CD14-positive monocyte (primary cell): ENCODE results near the gene RSAD2. TPM values are rescaled to one million over a fixed set of nuclear protein-coding genes. Genes with fewer than 3 reads are reported as not detected.

Experiments used
- DNase-seq, 3 donors: peaks; one replicate each; pipeline ENCODE4 v3.0.0-alpha.2; 2011 to 2022
- H2AFZ ChIP-seq: 2 replicates; pipeline ENCODE4 v1.6.0; 2012; ENCODE audit warnings: mild to moderate bottlenecking, low read depth, low read length, inconsistent platforms; ENCODE audit not compliant: insufficient read depth, poor library complexity, severe bottlenecking
- H3K27ac ChIP-seq, 2 donors: 1 replicate in 1 of 2; 2 replicates in 1 of 2; pipeline ENCODE4 v1.5.1; 2012 to 2013; ENCODE audit warnings: low read length in 2 of 2, control low read depth in 1 of 2, inconsistent platforms in 1 of 2, low read depth in 1 of 2, mild to moderate bottlenecking in 1 of 2
- H3K27me3 ChIP-seq, 2 donors: one replicate each; pipeline versions ENCODE4 v1.6.0 to v1.6.1; 2011 to 2013; ENCODE audit warnings: low read length in 2 of 2; ENCODE audit not compliant: control insufficient read depth in 2 of 2, insufficient read depth in 2 of 2
- H3K36me3 ChIP-seq, 2 donors: replicated peaks in 1 of 2; 1 replicate in 1 of 2; 2 replicates in 1 of 2; pipeline versions ENCODE4 v1.5.1 to v1.6.1; 2012 to 2013; ENCODE audit warnings: low read length in 2 of 2, control low read depth in 1 of 2, inconsistent platforms in 1 of 2, mild to moderate bottlenecking in 1 of 2; ENCODE audit not compliant: insufficient read depth in 2 of 2, control insufficient read depth in 1 of 2
- H3K4me1 ChIP-seq, 2 donors: 1 replicate in 1 of 2; 2 replicates in 1 of 2; pipeline versions ENCODE4 v1.5.1 to v1.6.1; 2012 to 2013; ENCODE audit warnings: low read length in 2 of 2, control low read depth in 1 of 2, inconsistent platforms in 1 of 2, mild to moderate bottlenecking in 1 of 2, moderate library complexity in 1 of 2; ENCODE audit not compliant: insufficient read depth in 2 of 2, control insufficient read depth in 1 of 2
- H3K4me2 ChIP-seq: replicated peaks from 2 replicates; pipeline ENCODE3; 2012; ENCODE audit warnings: low read length, moderate library complexity, mild to moderate bottlenecking; ENCODE audit not compliant: poor library complexity, severe bottlenecking; ENCODE audit errors: extremely low read depth
- H3K4me3 ChIP-seq, 3 experiments: fragments of 200-600 bp in 1 of 3; sonication (generic) in 1 of 3; replicated peaks in 1 of 3; 1 replicate in 2 of 3; 2 replicates in 1 of 3; pipeline ENCODE4 v1.5.1; 2011 to 2013; ENCODE audit warnings: low read length in 3 of 3, mild to moderate bottlenecking in 3 of 3, control low read depth in 2 of 3, low read depth in 2 of 3, inconsistent platforms in 1 of 3, moderate library complexity in 1 of 3
- H3K79me2 ChIP-seq: 2 replicates; pipeline ENCODE4 v1.6.0; 2012; ENCODE audit warnings: mild to moderate bottlenecking, control low read depth, inconsistent platforms, low read length, moderate library complexity; ENCODE audit not compliant: insufficient read depth
- H3K9ac ChIP-seq: 2 replicates; pipeline ENCODE4 v1.6.0; 2017; ENCODE audit warnings: low read length, mild to moderate bottlenecking; ENCODE audit not compliant: insufficient read depth, poor library complexity, severe bottlenecking
- H3K9me3 ChIP-seq, 2 donors: replicated peaks in 1 of 2; 1 replicate in 1 of 2; 2 replicates in 1 of 2; pipeline versions ENCODE4 v1.5.1 to v1.6.1; 2012 to 2013; ENCODE audit warnings: low read length in 2 of 2, control low read depth in 1 of 2; ENCODE audit not compliant: control insufficient read depth in 1 of 2, insufficient read depth in 1 of 2
- H4K20me1 ChIP-seq: 2 replicates; pipeline ENCODE4 v1.6.0; 2012; ENCODE audit warnings: mild to moderate bottlenecking, low read length, control low read depth, moderate library complexity; ENCODE audit not compliant: insufficient read depth
- H3K27ac Mint-ChIP-seq, 7 donors: one replicate each; pipeline ENCODE4 v1.8.0; 2020; ENCODE audit warnings: mild to moderate bottlenecking in 7 of 7, mixed read lengths in 7 of 7, moderate library complexity in 6 of 7, inconsistent platforms in 2 of 7
- H3K27me3 Mint-ChIP-seq, 3 donors: one replicate each; pipeline ENCODE4 v1.8.0; 2021 to 2022; ENCODE audit warnings: low read depth in 3 of 3, mild to moderate bottlenecking in 3 of 3, mixed read lengths in 3 of 3, moderate library complexity in 3 of 3, inconsistent platforms in 1 of 3
- H3K36me3 Mint-ChIP-seq, 2 donors: one replicate each; pipeline ENCODE4 v1.8.0; 2020; ENCODE audit warnings: mixed read lengths in 2 of 2, inconsistent platforms in 1 of 2, mild to moderate bottlenecking in 1 of 2
- H3K4me1 Mint-ChIP-seq: one replicate; pipeline ENCODE4 v1.8.0; 2020; ENCODE audit warnings: mild to moderate bottlenecking, mixed read lengths
- H3K4me3 Mint-ChIP-seq, 2 donors: one replicate each; pipeline ENCODE4 v1.8.0; 2020; ENCODE audit warnings: mild to moderate bottlenecking in 2 of 2, mixed read lengths in 2 of 2, moderate library complexity in 1 of 2
- H3K9me3 Mint-ChIP-seq, 7 donors: one replicate each; pipeline ENCODE4 v1.8.0; 2020 to 2022; ENCODE audit warnings: mixed read lengths in 7 of 7, mild to moderate bottlenecking in 6 of 7, moderate library complexity in 6 of 7, inconsistent platforms in 2 of 7
- WGBS: methylation state at CpG from one replicate; pipeline ENCODE4 v1.1.5; 2013; ENCODE audit warnings: missing lambda C conversion rate; ENCODE audit not compliant: insufficient coverage; 5-methylcytosine and 5-hydroxymethylcytosine counted together
- intact Hi-C, 2 donors: fragments of 100-400 bp; cut with micrococcal nuclease; formaldehyde crosslinking; loops; one replicate each; pipeline versions ENCODE4 v1.15.0 to v1.15.1; 2023
- polyA plus RNA-seq, 3 donors: library from polyadenylated mRNA; depleted of rRNA in 1 of 3; unstranded in 2 of 3; stranded (reverse) in 1 of 3; fragments of 300-500 nt in 2 of 3; fragments of >200 nt in 1 of 3; fragmentation: Illumina TruSeq in 2 of 3; gene quantifications; 1 replicate in 2 of 3; 2 replicates in 1 of 3; pipeline ENCODE4 v1.2.3, GENCODE V29; 2012 to 2021
- TF ChIP-seq, protein P1 (sequence below): fragments of 200-600 bp; IDR thresholded peaks from one replicate; pipeline ENCODE4 v1.8.0; 2022; ENCODE audit warnings: antibody characterized with exemption, mild to moderate bottlenecking

RSAD2 gene
- polyA plus RNA-seq, 3 donors, result 6.0 to 12.6 (median 10.3) TPM

DNA sequence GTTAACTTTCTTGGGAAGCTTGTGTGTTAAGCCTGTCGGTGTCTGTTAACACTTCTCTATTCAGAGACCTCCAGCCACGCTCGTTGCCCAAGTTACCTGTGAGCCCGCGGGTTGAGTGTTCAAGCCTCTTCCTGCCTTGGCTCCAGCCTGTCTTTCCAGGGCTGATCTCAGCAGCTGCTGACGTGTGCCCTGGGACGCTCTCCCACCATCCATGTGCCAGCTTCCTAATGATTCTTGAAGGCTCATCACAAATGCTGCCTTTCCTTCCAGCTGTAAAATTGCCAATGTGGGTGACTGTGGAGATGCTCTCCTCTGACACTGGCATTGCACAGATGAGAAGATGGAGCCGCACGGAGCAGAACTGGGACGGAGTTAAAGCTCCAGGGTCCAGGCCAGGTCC lies 45.7 kb downstream of the RSAD2 start:
- no peaks in the 10 kb centered on the region for H3K36me3 ChIP-seq
- H3K4me1 Mint-ChIP-seq, result peaks cover 16% of the 10 kb centered on the region
- no peak overlapping the region for H3K4me2 ChIP-seq
- H3K27ac ChIP-seq, result no peak overlapping the region
- peaks cover 2 to 4% of the 10 kb centered on the region in 2 donors for H3K4me1 ChIP-seq
- peak overlapping the region in 1 of 7 donors; percentile 7 for H3K27ac Mint-ChIP-seq
- TF ChIP-seq, protein P1, sequence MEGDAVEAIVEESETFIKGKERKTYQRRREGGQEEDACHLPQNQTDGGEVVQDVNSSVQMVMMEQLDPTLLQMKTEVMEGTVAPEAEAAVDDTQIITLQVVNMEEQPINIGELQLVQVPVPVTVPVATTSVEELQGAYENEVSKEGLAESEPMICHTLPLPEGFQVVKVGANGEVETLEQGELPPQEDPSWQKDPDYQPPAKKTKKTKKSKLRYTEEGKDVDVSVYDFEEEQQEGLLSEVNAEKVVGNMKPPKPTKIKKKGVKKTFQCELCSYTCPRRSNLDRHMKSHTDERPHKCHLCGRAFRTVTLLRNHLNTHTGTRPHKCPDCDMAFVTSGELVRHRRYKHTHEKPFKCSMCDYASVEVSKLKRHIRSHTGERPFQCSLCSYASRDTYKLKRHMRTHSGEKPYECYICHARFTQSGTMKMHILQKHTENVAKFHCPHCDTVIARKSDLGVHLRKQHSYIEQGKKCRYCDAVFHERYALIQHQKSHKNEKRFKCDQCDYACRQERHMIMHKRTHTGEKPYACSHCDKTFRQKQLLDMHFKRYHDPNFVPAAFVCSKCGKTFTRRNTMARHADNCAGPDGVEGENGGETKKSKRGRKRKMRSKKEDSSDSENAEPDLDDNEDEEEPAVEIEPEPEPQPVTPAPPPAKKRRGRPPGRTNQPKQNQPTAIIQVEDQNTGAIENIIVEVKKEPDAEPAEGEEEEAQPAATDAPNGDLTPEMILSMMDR, result no peak
- DNase-seq, result no peak
- H3K27me3 Mint-ChIP-seq, result peaks cover 2 to 8% (median 6%) of the 10 kb centered on the region in 3 donors
- H3K4me3 Mint-ChIP-seq, result no peak overlapping the region
- H3K4me3 ChIP-seq, result no peak overlapping the region
- H3K36me3 Mint-ChIP-seq, result peaks cover 2 to 5% of the 10 kb centered on the region in 2 donors
- intact Hi-C loops, result loop anchor here in 1 of 2 donors (5.0 kb wide), 1 partner anchor 89 kb away; no protein-coding TSS in a partner anchor
- no peaks in the 10 kb centered on the region for H3K27me3 ChIP-seq
- WGBS, result 100% methylated on average over 3 of the region's 10 CpGs
- peaks cover 12% of the 10 kb centered on the region for H3K79me2 ChIP-seq
- H4K20me1 ChIP-seq, result no peaks in the 10 kb centered on the region
- no peak overlapping the region for H2AFZ ChIP-seq
- H3K9me3 ChIP-seq, result peaks cover 0 to 3% of the 10 kb centered on the region in 2 donors
- H3K9ac ChIP-seq, result no peak overlapping the region
- H3K9me3 Mint-ChIP-seq, result peaks cover 0 to 5% (median 2%) of the 10 kb centered on the region in 7 donors

DNA sequence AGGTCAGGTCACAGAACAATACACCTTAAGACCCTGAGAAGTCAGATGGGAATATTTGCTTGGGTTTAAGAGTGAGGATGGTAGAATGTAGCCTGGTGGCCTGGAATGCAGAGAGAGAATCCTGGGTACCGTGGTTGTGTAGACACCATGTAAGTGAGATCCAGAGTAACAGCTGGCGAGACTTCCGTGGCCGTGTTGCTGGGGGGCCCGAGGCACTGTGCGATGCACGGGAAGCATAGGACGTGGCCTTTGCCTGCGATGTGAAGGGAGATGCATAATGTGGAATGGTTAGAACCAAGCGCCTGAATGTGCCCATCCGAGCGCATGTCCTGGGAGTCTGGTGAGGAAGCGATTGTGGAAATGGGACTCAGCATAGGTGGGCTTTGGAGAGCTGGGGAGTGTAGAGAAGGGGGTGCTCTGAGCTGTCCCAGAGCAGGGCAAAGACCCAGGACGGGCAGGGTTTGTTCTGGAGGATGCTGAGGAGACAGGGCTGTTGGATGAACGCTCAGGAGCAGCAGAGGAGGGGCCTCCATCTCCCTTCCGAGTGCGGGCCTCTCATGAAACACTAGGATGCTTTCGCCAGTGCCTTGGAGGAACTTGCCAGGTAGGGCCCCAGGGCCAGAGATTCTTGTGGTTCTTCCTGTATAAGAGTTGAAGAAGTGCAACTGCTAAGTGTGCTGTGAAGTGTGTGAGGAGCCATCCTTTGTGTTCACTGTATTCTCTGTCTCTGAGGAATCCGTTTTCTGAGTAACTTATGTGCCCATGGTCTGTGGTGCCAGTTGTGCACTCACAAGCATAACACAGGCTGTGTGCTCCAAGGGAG lies 46.7 kb downstream of the RSAD2 start:
- Histone ChIP-seq H3K27me3 (no peaks in the 10 kb centered on the region), H3K36me3 (no peaks in the 10 kb centered on the region), H2AFZ (no peak overlapping the region), H3K4me3 (no peak overlapping the region), H4K20me1 (no peaks in the 10 kb centered on the region), H3K79me2 (peaks cover 12% of the 10 kb centered on the region), H3K4me1 (no peaks in the 10 kb centered on the region), H3K4me2 (no peak overlapping the region), H3K9me3 (peaks cover 0 to 3% of the 10 kb centered on the region in 2 donors), H3K9ac (no peak overlapping the region), H3K27ac (no peak overlapping the region)
- H3K4me1 Mint-ChIP-seq, result peaks cover 18% of the 10 kb centered on the region
- H3K36me3 Mint-ChIP-seq, result peaks cover 2 to 5% of the 10 kb centered on the region in 2 donors
- peak overlapping the region in 1 of 7 donors; percentile 26 for H3K27ac Mint-ChIP-seq
- 92% methylated on average over 15 of the region's 19 CpGs for WGBS
- intact Hi-C loops, result loop anchor here in 1 of 2 donors (5.0 kb wide), 1 partner anchor 88 kb away; no protein-coding TSS in a partner anchor
- TF ChIP-seq, protein P1, result no peak
- H3K4me3 Mint-ChIP-seq, result no peak overlapping the region
- no peak for DNase-seq
- H3K27me3 Mint-ChIP-seq, result peaks cover 0 to 2% (median 1%) of the 10 kb centered on the region in 3 donors
- peaks cover 0 to 7% (median 0%) of the 10 kb centered on the region in 7 donors for H3K9me3 Mint-ChIP-seq
